Ovary (tissue), 3 donors: ENCODE measurements around the gene LRRC36.

Experiments
- CTCF ChIP-seq, 3 donors: fragments of 450-650 bp in 2 of 3; fragments of 200-600 bp in 1 of 3; IDR thresholded peaks; one replicate each; pipeline versions ENCODE4 v1.5.1 to v1.8.0; 2016 to 2022; ENCODE audit warnings: antibody characterized with exemption in 3 of 3, mild to moderate bottlenecking in 1 of 3
- EP300 ChIP-seq: sonication (generic); formaldehyde crosslinking; IDR thresholded peaks from one replicate; pipeline ENCODE4 v1.6.1; 2017; ENCODE audit warnings: antibody characterized with exemption
- POLR2A ChIP-seq: fragments of 450-650 bp; IDR thresholded peaks from one replicate; pipeline ENCODE4 v1.6.1; 2017; ENCODE audit warnings: antibody characterized with exemption, mild to moderate bottlenecking, moderate library complexity
- donor health status: DM: no; HTN: no; CAD: no.

DNA sequence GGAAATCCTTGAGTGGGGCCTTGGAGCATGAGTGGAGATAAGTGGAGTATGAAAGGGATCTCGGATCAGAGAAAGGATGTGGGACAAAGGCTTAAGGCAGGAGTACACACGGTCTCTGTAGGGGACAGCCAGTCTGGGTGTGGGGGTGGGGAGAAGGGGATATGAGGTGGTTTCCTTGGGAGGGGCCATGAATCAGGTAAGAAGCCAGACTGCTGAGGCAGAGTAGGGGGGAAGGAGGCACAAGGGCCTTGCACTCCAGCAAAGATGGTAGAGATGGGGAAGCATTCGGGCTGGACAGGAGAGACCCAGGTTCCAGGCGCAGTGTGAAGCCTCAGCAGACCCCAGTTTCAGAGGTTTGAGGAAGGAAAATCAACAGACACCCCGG, 105.9 kb downstream of the LRRC36 start:
- TF ChIP-seq CTCF (IDR thresholded peaks at IDR 0.05): no peak
- TF ChIP-seq POLR2A: no peak
- TF ChIP-seq EP300: no peak
